ENCODE measurements around the gene ARHGAP15.

Gene ARHGAP15

GRCh38 chr2:143744114-143744513, 614.9 kb downstream of the ARHGAP15 start:
- TF ChIP-seq, protein P1, sequence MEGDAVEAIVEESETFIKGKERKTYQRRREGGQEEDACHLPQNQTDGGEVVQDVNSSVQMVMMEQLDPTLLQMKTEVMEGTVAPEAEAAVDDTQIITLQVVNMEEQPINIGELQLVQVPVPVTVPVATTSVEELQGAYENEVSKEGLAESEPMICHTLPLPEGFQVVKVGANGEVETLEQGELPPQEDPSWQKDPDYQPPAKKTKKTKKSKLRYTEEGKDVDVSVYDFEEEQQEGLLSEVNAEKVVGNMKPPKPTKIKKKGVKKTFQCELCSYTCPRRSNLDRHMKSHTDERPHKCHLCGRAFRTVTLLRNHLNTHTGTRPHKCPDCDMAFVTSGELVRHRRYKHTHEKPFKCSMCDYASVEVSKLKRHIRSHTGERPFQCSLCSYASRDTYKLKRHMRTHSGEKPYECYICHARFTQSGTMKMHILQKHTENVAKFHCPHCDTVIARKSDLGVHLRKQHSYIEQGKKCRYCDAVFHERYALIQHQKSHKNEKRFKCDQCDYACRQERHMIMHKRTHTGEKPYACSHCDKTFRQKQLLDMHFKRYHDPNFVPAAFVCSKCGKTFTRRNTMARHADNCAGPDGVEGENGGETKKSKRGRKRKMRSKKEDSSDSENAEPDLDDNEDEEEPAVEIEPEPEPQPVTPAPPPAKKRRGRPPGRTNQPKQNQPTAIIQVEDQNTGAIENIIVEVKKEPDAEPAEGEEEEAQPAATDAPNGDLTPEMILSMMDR (IDR thresholded peaks at IDR 0.05; ENCODE audit: insufficient read depth, low read depth, low read length, missing control alignments), result no peak
- H3K4me3 ChIP-seq (ENCODE audit: low read depth, low read length), result no peak overlapping the region
- DNase-seq (ENCODE audit: low read depth), result no peak

GRCh38 chr2:143745060-143745459, 615.8 kb downstream of the ARHGAP15 start:
- H3K4me3 ChIP-seq (ENCODE audit: low read depth, low read length), result no peak overlapping the region
- TF ChIP-seq, protein P1 (IDR thresholded peaks at IDR 0.05; ENCODE audit: insufficient read depth, low read depth, low read length, missing control alignments), result no peak
- DNase-seq (ENCODE audit: low read depth), result no peak

DNA sequence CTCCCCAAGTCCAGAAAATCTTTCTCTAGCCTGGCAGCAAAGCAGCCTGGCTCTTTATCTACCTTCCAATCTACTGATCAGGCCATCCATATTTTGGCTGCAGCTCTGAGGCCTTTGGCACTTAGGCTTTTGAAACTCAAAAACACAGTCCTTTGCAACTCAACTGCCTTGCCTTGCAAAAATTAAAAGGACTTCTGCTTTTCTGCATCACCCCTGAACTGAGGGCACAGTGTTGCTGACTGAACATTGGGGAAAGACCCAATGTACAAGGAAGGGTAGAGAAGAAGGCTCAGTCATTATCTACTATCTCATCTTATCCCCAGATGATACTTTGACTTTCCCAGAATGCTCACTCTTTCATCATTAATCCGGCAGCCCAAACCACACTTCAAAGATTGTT, 625.5 kb downstream of the ARHGAP15 start:
- TF ChIP-seq, protein P1 (IDR thresholded peaks at IDR 0.05; ENCODE audit: insufficient read depth, low read depth, low read length, missing control alignments), result no peak
- no peak for DNase-seq (ENCODE audit: low read depth)
- no peak overlapping the region for H3K4me3 ChIP-seq (ENCODE audit: low read depth, low read length)

DNA sequence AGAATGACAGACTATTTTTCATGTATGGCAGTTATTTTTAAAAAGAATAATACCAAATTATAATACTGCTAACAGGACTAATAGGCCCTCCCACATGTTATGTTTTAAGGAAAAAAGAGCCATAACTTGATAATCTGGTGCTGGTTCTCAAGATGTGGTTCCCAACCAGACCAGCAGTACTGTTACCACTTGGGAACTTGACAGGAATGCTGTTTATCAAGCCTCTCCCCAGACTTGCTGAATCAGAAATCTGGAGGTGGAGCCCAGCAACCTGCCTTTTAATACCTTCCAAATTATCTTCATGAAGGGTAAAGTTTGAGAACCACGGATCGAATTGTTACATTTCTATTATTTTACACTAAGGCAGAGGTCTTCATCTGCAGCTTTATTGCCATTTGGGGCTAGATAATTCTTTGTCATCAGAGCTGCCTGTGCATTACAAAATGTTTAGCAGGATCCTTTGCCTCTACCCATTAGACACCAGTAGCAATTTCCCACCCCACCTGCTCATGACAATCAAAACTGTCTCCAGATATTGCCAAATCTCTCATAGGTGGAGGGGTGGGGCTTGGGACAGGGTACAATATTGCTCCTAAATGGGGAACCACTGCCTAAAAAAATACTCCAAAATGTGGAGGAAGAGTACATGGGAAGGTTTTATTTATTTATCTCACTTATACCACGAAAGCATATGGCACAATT, 629.6 kb downstream of the ARHGAP15 start:
- DNase-seq (ENCODE audit: low read depth), result no peak
- TF ChIP-seq, protein P1 (IDR thresholded peaks at IDR 0.05; ENCODE audit: insufficient read depth, low read depth, low read length, missing control alignments), result no peak

DNA sequence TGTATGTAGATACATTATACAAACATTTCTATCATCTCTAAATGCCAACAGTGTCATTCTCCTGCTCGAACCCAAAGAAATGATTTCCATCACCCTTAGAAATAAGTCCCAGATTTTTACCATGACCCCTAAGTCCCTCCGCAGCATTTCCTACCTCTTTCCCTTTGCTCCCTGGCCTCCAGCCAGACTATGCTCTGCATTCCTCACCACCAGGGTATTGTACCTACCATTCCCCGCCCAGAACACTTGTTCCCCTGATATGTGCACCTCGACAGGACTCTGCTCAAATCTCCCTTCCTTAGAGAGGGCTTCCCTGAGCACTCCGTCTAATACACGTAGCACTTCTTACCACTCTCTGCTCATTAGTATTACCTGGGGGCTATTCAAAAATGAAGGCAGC, 630.2 kb downstream of the ARHGAP15 start:
- TF ChIP-seq, protein P1 (IDR thresholded peaks at IDR 0.05; ENCODE audit: insufficient read depth, low read depth, low read length, missing control alignments), result no peak
- no peak overlapping the region for H3K4me3 ChIP-seq (ENCODE audit: low read depth, low read length)
- no peak for DNase-seq (ENCODE audit: low read depth)

More for the DNA sequence above, 629.6 kb downstream of the ARHGAP15 start:
- no peak overlapping the region for H3K4me3 ChIP-seq (ENCODE audit: low read depth, low read length)

DNA sequence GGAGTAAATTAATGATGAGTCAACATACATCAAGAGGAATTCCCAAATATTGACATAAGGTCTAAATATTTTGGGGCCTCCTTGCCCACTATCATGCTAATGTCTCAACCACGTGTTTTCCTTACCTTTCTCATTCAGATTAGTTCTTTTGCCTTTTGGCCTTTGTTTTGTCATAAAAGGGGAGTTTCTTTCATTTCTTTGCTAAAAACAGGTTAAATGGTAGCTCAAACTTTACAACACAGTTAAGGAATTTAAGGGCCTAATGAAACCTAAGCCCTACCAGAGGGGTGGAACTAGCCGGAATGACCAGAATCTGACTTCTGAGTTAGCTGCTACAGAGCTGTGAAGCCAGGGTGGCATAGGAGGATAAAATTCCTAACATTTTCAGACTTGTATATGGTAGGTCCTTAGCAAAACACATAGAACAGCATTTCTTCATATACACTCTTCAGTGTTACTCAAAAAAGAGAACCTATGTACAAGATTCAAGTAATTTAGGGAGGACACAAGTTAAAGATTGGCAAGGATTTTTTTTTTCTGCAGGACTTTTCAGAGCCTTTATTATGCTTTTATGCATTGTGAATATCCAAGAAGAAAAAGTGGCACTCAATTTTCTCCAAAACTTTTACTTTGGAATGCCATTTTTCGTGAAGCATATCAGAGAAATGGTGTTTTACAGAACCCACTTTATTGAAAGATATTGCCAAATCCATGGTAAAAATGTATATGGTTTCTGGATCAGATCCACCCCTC, 633.1 kb downstream of the ARHGAP15 start:
- no peak overlapping the region for H3K4me3 ChIP-seq (ENCODE audit: low read depth, low read length)
- TF ChIP-seq, protein P1 (IDR thresholded peaks at IDR 0.05; ENCODE audit: insufficient read depth, low read depth, low read length, missing control alignments), result no peak
- no peak for DNase-seq (ENCODE audit: low read depth)
